K562 (cell line): ENCODE data around the gene VPS11. TPM values are rescaled to one million over a fixed set of nuclear protein-coding genes. Genes with fewer than 3 reads are reported as not detected.

Source experiments
- CAMTA2 ChIP-seq: fragments of 250-450 bp; sonication (Bioruptor Pico); conservative IDR thresholded peaks from 2 replicates; pipeline ENCODE4 v1.5.1; 2022
- FUS ChIP-seq: fragments of 200-400 bp; formaldehyde crosslinking; optimal IDR thresholded peaks from 2 replicates; pipeline ENCODE3; 2017; ENCODE audit warnings: low read depth, low read length
- GABPA ChIP-seq: fragments of 200-800 bp; sonication (Bioruptor generic); conservative IDR thresholded peaks from 2 replicates; pipeline ENCODE4 v1.6.1; 2016; ENCODE audit warnings: low read depth, missing genetic modification characterization, missing compliant biosample characterization
- GTF2A2 ChIP-seq: IDR thresholded peaks from 2 replicates; pipeline ENCODE4 v1.6.1; 2016; ENCODE audit warnings: mild to moderate bottlenecking, missing genetic modification characterization, missing compliant biosample characterization
- HDAC3 ChIP-seq: fragments of 450-650 bp; IDR thresholded peaks from 2 replicates; pipeline ENCODE4 v1.6.1; 2018; ENCODE audit warnings: borderline replicate concordance, mild to moderate bottlenecking, moderate library complexity; ENCODE audit not compliant: partially characterized antibody
- JUND ChIP-seq, 2 experiments: IDR thresholded peaks; 2 replicates in 1 of 2; 3 replicates in 1 of 2; pipeline ENCODE4 v1.6.1; 2011; ENCODE audit warnings: borderline replicate concordance in 2 of 2, low read depth in 2 of 2, low read length in 2 of 2, improper control_type of control experiment in 1 of 2, missing biosample characterization in 1 of 2, missing genetic modification characterization in 1 of 2, missing genetic modification reagents in 1 of 2
- KLF1 ChIP-seq: fragments of 450-650 bp; IDR thresholded peaks from 2 replicates; pipeline ENCODE4 v1.6.1; 2016; ENCODE audit warnings: missing genetic modification characterization, missing compliant biosample characterization
- PHF20 ChIP-seq: fragments of 450-650 bp; IDR thresholded peaks from 2 replicates; pipeline ENCODE4 v1.6.1; 2018; ENCODE audit not compliant: partially characterized antibody
- TCF7L2 ChIP-seq: fragments of 150-350 bp; IDR thresholded peaks from 2 replicates; pipeline ENCODE4 v1.6.1; 2016; ENCODE audit warnings: low read depth, mild to moderate bottlenecking, low read length, moderate library complexity
- TRIM24 ChIP-seq, 2 experiments: fragments of 450-650 bp; IDR thresholded peaks; 2 replicates each; pipeline ENCODE4 v1.6.1; 2016
- ZNF324 ChIP-seq: fragments of 250-450 bp; sonication (Bioruptor Pico); IDR thresholded peaks from 2 replicates; pipeline ENCODE4 v1.4.0; 2020; ENCODE audit warnings: mild to moderate bottlenecking
- polyA plus RNA-seq, 8 experiments: library from polyadenylated mRNA; depleted of rRNA in 4 of 8; stranded (reverse) in 5 of 8; unstranded in 3 of 8; fragments of >200 nt; fragmentation: Nextera tagmentation in 2 of 8; fragmentation: Illumina TruSeq in 1 of 8; extraction: Ambion mirVana in 2 of 8; extraction: Trizol in 1 of 8; gene quantifications; 2 replicates each; pipeline versions ENCODE4 v1.2.1 to v1.2.3, GENCODE V29; 2011 to 2014; ENCODE audit warnings: inconsistent platforms in 1 of 8, missing spikeins in 1 of 8
- total RNA-seq, 7 experiments: library from RNA; depleted of rRNA in 6 of 7; stranded (reverse); fragments of >200 nt in 6 of 7; fragmentation: Illumina TruSeq in 2 of 7; extraction: Trizol in 2 of 7; gene quantifications; 2 replicates each; pipeline versions ENCODE4 v1.2.1 to v1.2.3, GENCODE V29; 2011 to 2021; ENCODE audit warnings: low replicate concordance in 1 of 7
- TF ChIP-seq, protein P1 (sequence below): IDR thresholded peaks from 2 replicates; pipeline ENCODE4 v1.6.1; 2016; ENCODE audit warnings: missing genetic modification characterization, missing compliant biosample characterization
- TF ChIP-seq, protein P2 (sequence below): IDR thresholded peaks from 3 replicates; pipeline ENCODE4 v1.6.1; 2011; ENCODE audit warnings: borderline replicate concordance, mild to moderate bottlenecking; ENCODE audit not compliant: insufficient read length, insufficient read depth
- TF ChIP-seq, protein P3 (sequence below): fragments of 450-650 bp; conservative IDR thresholded peaks from 2 replicates; pipeline ENCODE4 v1.6.1; 2016; ENCODE audit warnings: missing genetic modification characterization, low read depth, mild to moderate bottlenecking, control low read depth, missing compliant biosample characterization
- TF ChIP-seq, protein P4 (sequence below): sonication (generic); formaldehyde crosslinking; IDR thresholded peaks from 2 replicates; pipeline ENCODE4 v1.8.0; 2022; ENCODE audit warnings: mild to moderate bottlenecking, missing genetic modification reagents
- TF ChIP-seq, protein P5 (sequence below): sonication (generic); formaldehyde crosslinking; IDR thresholded peaks from 2 replicates; pipeline ENCODE4 v1.8.0; 2023; ENCODE audit warnings: mild to moderate bottlenecking, missing genetic modification reagents
- TF ChIP-seq, protein P6 (sequence below), 2 experiments: fragments of 450-650 bp in 1 of 2; sonication (generic) in 1 of 2; formaldehyde crosslinking in 1 of 2; IDR thresholded peaks in 1 of 2; conservative IDR thresholded peaks in 1 of 2; 2 replicates each; pipeline versions ENCODE4 v1.6.1 to v1.8.1; 2016 to 2023; ENCODE audit warnings: mild to moderate bottlenecking in 2 of 2, moderate library complexity in 2 of 2, inconsistent platforms in 1 of 2, missing genetic modification reagents in 1 of 2

The VPS11 gene
- total and polyA plus RNA-seq, 9 of the 15 experiments (the other 6 are each of a cell fraction or from before 2014, with no cell fraction given) = 14.1 to 35.5 (median 27.5) TPM

DNA sequence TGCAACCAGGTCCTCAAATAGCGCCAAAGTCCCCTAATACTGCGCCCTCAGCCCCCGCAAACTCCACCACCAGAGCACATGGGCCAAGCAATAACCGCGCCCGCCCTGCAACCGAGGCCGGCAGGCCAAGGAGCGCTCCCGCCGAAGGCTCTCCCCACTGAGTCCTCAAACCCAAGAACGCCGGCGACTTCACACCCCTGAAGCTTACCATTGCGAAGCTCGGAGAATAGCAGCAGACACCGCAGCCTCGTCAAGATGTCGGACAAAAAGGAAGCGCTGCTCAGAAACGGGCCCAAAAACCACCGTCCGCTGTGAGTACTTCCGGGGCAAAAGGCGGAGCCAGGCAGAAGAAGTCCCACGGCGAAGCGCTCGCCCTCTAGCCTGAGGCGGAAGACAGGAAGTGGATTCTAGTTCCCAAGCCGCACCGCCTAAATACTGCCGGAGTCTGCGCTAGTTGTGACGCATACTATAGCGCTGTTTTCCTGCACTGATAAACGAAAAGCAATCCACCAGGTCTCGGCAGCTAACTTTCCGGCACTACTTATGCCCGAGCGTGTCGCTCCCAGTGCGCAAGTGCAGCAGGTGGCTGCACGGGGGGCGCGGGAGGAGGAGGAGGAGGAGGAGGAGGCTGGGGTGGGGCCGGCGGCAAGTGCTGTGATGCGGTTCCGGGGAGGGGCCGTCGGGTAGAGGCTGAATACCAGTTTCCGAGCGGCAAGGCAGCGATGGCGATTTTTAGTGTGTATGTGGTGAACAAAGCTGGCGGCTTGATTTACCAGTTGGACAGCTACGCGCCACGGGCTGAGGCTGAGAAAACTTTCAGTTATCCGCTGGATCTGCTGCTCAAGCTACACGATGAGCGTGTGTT, 49.3 kb upstream of the VPS11 start, which contains the start of the genes RPS25 and TRAPPC4 (continued):
- TF ChIP-seq, protein P1, sequence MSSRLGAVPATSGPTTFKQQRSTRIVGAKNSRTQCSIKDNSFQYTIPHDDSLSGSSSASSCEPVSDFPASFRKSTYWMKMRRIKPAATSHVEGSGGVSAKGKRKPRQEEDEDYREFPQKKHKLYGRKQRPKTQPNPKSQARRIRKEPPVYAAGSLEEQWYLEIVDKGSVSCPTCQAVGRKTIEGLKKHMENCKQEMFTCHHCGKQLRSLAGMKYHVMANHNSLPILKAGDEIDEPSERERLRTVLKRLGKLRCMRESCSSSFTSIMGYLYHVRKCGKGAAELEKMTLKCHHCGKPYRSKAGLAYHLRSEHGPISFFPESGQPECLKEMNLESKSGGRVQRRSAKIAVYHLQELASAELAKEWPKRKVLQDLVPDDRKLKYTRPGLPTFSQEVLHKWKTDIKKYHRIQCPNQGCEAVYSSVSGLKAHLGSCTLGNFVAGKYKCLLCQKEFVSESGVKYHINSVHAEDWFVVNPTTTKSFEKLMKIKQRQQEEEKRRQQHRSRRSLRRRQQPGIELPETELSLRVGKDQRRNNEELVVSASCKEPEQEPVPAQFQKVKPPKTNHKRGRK (tag) = no peak
- TF ChIP-seq, protein P2, sequence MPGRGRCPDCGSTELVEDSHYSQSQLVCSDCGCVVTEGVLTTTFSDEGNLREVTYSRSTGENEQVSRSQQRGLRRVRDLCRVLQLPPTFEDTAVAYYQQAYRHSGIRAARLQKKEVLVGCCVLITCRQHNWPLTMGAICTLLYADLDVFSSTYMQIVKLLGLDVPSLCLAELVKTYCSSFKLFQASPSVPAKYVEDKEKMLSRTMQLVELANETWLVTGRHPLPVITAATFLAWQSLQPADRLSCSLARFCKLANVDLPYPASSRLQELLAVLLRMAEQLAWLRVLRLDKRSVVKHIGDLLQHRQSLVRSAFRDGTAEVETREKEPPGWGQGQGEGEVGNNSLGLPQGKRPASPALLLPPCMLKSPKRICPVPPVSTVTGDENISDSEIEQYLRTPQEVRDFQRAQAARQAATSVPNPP = no peak
- TF ChIP-seq HDAC3 = peak; percentile 22
- TF ChIP-seq, protein P3, sequence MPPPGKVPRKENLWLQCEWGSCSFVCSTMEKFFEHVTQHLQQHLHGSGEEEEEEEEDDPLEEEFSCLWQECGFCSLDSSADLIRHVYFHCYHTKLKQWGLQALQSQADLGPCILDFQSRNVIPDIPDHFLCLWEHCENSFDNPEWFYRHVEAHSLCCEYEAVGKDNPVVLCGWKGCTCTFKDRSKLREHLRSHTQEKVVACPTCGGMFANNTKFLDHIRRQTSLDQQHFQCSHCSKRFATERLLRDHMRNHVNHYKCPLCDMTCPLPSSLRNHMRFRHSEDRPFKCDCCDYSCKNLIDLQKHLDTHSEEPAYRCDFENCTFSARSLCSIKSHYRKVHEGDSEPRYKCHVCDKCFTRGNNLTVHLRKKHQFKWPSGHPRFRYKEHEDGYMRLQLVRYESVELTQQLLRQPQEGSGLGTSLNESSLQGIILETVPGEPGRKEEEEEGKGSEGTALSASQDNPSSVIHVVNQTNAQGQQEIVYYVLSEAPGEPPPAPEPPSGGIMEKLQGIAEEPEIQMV (tag) = no peak
- no peak for TF ChIP-seq CAMTA2
- TF ChIP-seq TCF7L2 = no peak
- TF ChIP-seq FUS = no peak
- peak; percentile 99 for TF ChIP-seq GABPA (tag)
- TF ChIP-seq GTF2A2 (tag) = no peak
- TF ChIP-seq KLF1 = peak; percentile 52; the same call in 1 of the 2 replicates
- TF ChIP-seq TRIM24 (IDR thresholded peaks at IDR 0.05) = peak in 1 of 2 experiments; percentile 88; a peak in 2 of 4 replicates
- TF ChIP-seq, protein P4, sequence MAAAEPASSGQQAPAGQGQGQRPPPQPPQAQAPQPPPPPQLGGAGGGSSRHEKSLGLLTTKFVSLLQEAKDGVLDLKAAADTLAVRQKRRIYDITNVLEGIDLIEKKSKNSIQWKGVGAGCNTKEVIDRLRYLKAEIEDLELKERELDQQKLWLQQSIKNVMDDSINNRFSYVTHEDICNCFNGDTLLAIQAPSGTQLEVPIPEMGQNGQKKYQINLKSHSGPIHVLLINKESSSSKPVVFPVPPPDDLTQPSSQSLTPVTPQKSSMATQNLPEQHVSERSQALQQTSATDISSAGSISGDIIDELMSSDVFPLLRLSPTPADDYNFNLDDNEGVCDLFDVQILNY = no peak
- peak; percentile 17; the same call in 1 of the 2 replicates for TF ChIP-seq JUND (IDR thresholded peaks at IDR 0.05; ENCODE audit: borderline replicate concordance, low read depth, low read length)
- TF ChIP-seq JUND (tag; IDR thresholded peaks at IDR 0.05; ENCODE audit: borderline replicate concordance, low read depth, low read length) = peak; percentile 64; the same call in 2 of the 3 replicates
- TF ChIP-seq, protein P5, sequence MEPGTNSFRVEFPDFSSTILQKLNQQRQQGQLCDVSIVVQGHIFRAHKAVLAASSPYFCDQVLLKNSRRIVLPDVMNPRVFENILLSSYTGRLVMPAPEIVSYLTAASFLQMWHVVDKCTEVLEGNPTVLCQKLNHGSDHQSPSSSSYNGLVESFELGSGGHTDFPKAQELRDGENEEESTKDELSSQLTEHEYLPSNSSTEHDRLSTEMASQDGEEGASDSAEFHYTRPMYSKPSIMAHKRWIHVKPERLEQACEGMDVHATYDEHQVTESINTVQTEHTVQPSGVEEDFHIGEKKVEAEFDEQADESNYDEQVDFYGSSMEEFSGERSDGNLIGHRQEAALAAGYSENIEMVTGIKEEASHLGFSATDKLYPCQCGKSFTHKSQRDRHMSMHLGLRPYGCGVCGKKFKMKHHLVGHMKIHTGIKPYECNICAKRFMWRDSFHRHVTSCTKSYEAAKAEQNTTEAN (CRISPR knock-in tag) = peak; percentile 64; the same call in 1 of the 2 replicates
- TF ChIP-seq, protein P6, sequence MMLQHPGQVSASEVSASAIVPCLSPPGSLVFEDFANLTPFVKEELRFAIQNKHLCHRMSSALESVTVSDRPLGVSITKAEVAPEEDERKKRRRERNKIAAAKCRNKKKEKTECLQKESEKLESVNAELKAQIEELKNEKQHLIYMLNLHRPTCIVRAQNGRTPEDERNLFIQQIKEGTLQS (IDR thresholded peaks at IDR 0.05) = no peak
- TF ChIP-seq, protein P6 (CRISPR knock-in tag; conservative IDR thresholded peaks at IDR 0.05) = peak; percentile 43; the same call in 1 of the 2 replicates
- TF ChIP-seq ZNF324 (CRISPR knock-in tag) = no peak
- TF ChIP-seq PHF20 = peak; percentile 94
